B cell (primary cell): ENCODE results near the gene MAD1L1. TPM values are rescaled to one million over a fixed set of nuclear protein-coding genes. Genes with fewer than 3 reads are reported as not detected.

Experiments
- ATAC-seq: fragments of 200-7000 bp; cut with Tn5 transposase; one replicate; pipeline ENCODE4 v1.10.0; 2021; ENCODE audit warnings: low read depth, mild to moderate bottlenecking, moderate number of reproducible peaks, moderate library complexity
- CTCF ChIA-PET: fragments of 350-600 bp; sonication (Branson Sonifier 250); formaldehyde crosslinking; loops from one replicate; lab custom pipeline; 2021; ENCODE audit warnings: antibody characterized with exemption, inconsistent platforms; lab: Charles Lee
- POLR2A ChIA-PET: fragments of 350-600 bp; sonication (Branson Sonifier 250); formaldehyde crosslinking; loops from one replicate; lab custom pipeline; 2021; ENCODE audit warnings: antibody characterized with exemption; lab: Charles Lee
- DNase-seq: peaks from one replicate; pipeline ENCODE4 v3.0.0; 2013
- H2AFZ ChIP-seq: 2 replicates; pipeline ENCODE4 v1.6.1; 2012; ENCODE audit warnings: mild to moderate bottlenecking, low read depth, low read length; ENCODE audit not compliant: insufficient read depth, poor library complexity, severe bottlenecking
- H3K27ac ChIP-seq, 2 donors: 1 replicate in 1 of 2; 2 replicates in 1 of 2; pipeline ENCODE4 v1.5.1; 2012 to 2013; ENCODE audit warnings: low read length in 2 of 2, mild to moderate bottlenecking in 2 of 2, moderate library complexity in 1 of 2
- H3K27me3 ChIP-seq, 4 experiments: fragments of 200-600 bp in 1 of 4; sonication (generic) in 1 of 4; replicated peaks in 1 of 4; 1 replicate in 2 of 4; 2 replicates in 2 of 4; pipeline versions ENCODE4 v1.6.1 to v1.7.0; 2013 to 2016; ENCODE audit warnings: low read length in 3 of 4, mild to moderate bottlenecking in 2 of 4, mixed read lengths in 1 of 4, moderate library complexity in 1 of 4; ENCODE audit not compliant: insufficient read depth in 4 of 4, control insufficient read depth in 3 of 4; ENCODE audit errors: control extremely low read depth in 1 of 4
- H3K36me3 ChIP-seq, 2 experiments: replicated peaks in 1 of 2; 1 replicate in 1 of 2; 2 replicates in 1 of 2; pipeline versions ENCODE4 v1.6.1 to v1.7.1; 2013; ENCODE audit warnings: low read length in 1 of 2; ENCODE audit not compliant: insufficient read depth in 2 of 2, control insufficient read depth in 1 of 2; ENCODE audit errors: control extremely low read depth in 1 of 2, extremely low read depth in 1 of 2
- H3K4me1 ChIP-seq, 2 donors: fragments of 200-600 bp in 1 of 2; sonication (generic) in 1 of 2; 1 replicate in 1 of 2; 2 replicates in 1 of 2; pipeline versions ENCODE4 v1.5.1 to v1.6.1; 2013 to 2017; ENCODE audit warnings: low read length in 2 of 2; ENCODE audit not compliant: control insufficient read depth in 2 of 2, insufficient read depth in 2 of 2
- H3K4me2 ChIP-seq: replicated peaks from 2 replicates; pipeline ENCODE3; 2012; ENCODE audit warnings: mild to moderate bottlenecking, low read depth, low read length; ENCODE audit not compliant: poor library complexity, severe bottlenecking
- H3K4me3 ChIP-seq, 5 experiments: fragments of 200-600 bp in 1 of 5; sonication (generic) in 1 of 5; 1 replicate in 3 of 5; 2 replicates in 2 of 5; pipeline versions ENCODE4 v1.5.1 to v1.7.0; 2011 to 2016; ENCODE audit warnings: low read length in 4 of 5, mild to moderate bottlenecking in 4 of 5, low read depth in 2 of 5, control low read depth in 1 of 5, moderate library complexity in 1 of 5; ENCODE audit not compliant: insufficient read depth in 1 of 5; ENCODE audit errors: control extremely low read depth in 1 of 5, extremely low read depth in 1 of 5
- H3K79me2 ChIP-seq: fragments of 200-600 bp; sonication (generic); one replicate; pipeline ENCODE4 v1.6.0; 2016; ENCODE audit warnings: low read length; ENCODE audit not compliant: control insufficient read depth, insufficient read depth
- H3K9ac ChIP-seq: fragments of 200-600 bp; sonication (generic); 2 replicates; pipeline ENCODE4 v1.6.1; 2017; ENCODE audit warnings: mild to moderate bottlenecking, low read length, moderate library complexity
- H3K9me3 ChIP-seq, 3 donors: one replicate each; pipeline versions ENCODE4 v1.6.1 to v1.7.1; 2013; ENCODE audit warnings: low read length in 2 of 3; ENCODE audit not compliant: control insufficient read depth in 2 of 3, insufficient read depth in 1 of 3; ENCODE audit errors: control extremely low read depth in 1 of 3
- H4K20me1 ChIP-seq: 2 replicates; pipeline ENCODE4 v1.6.0; 2012; ENCODE audit warnings: mild to moderate bottlenecking, low read length; ENCODE audit not compliant: insufficient read depth, control insufficient read depth, poor library complexity, severe bottlenecking
- H3K27ac Mint-ChIP-seq: one replicate; pipeline ENCODE4 v1.8.0; 2021; ENCODE audit warnings: mixed read lengths
- H3K27me3 Mint-ChIP-seq: one replicate; pipeline ENCODE4 v1.8.0; 2021; ENCODE audit warnings: mixed read lengths
- H3K4me1 Mint-ChIP-seq: one replicate; pipeline ENCODE4 v1.8.0; 2021; ENCODE audit warnings: mixed read lengths
- H3K4me3 Mint-ChIP-seq: one replicate; pipeline ENCODE4 v1.8.0; 2021; ENCODE audit warnings: mixed read lengths
- H3K9me3 Mint-ChIP-seq: one replicate; pipeline ENCODE4 v1.8.0; 2022; ENCODE audit warnings: mixed read lengths; ENCODE audit not compliant: insufficient read depth
- EZH2 ChIP-seq: IDR thresholded peaks from 2 replicates; pipeline ENCODE4 v1.6.1; 2012; ENCODE audit warnings: borderline replicate concordance, low read depth, mild to moderate bottlenecking, moderate library complexity, low read length; ENCODE audit not compliant: insufficient read depth, poor library complexity, severe bottlenecking
- WGBS: methylation state at CpG from one replicate; pipeline ENCODE4 v1.1.5; 2013; ENCODE audit warnings: missing lambda C conversion rate; ENCODE audit not compliant: insufficient coverage; 5-methylcytosine and 5-hydroxymethylcytosine counted together
- intact Hi-C: fragments of 100-400 bp; cut with micrococcal nuclease; formaldehyde crosslinking; loops from one replicate; pipeline ENCODE4 v1.10.0; 2022
- polyA plus RNA-seq: library from polyadenylated mRNA; depleted of rRNA; stranded (reverse); fragments of >200 nt; gene quantifications from 2 replicates; pipeline ENCODE4 v1.2.3, GENCODE V29; 2012
- total RNA-seq, 2 donors: library from RNA; stranded (reverse); fragments of 120-200 nt in 1 of 2; gene quantifications; 1 replicate in 1 of 2; 2 replicates in 1 of 2; pipeline versions ENCODE4 v1.2.3 to v1.2.4, GENCODE V29; 2013 to 2022
- TF ChIP-seq, protein P1 (sequence below): fragments of 200-600 bp; IDR thresholded peaks from one replicate; pipeline ENCODE4 v1.8.0; 2022; ENCODE audit warnings: antibody characterized with exemption, mild to moderate bottlenecking

Gene MAD1L1
- total and polyA plus RNA-seq, 2 donors (not counting 1 experiment from before 2014, with no cell fraction given), result 86.7 to 110 TPM

GRCh38 chr7:1931951-1932270 is 300.8 kb downstream of the MAD1L1 start:
- Histone ChIP-seq H2AFZ (no peak overlapping the region), H3K36me3 (peaks cover 3 to 49% of the 10 kb centered on the region in 2 experiments), H3K9me3 (peaks cover 0 to 4% (median 0%) of the 10 kb centered on the region in 3 donors), H3K4me2 (no peak overlapping the region), H3K27me3 (no peaks in the 10 kb centered on the region), H3K9ac (no peak overlapping the region), H3K79me2 (peaks cover 49% of the 10 kb centered on the region), H4K20me1 (peaks cover 54% of the 10 kb centered on the region), H3K27ac (no peak overlapping the region), H3K4me1 (peaks cover 15 to 19% of the 10 kb centered on the region in 2 donors), H3K4me3 (no peak overlapping the region)
- Mint-ChIP-seq H3K27ac (no peak overlapping the region), H3K27me3 (no peaks in the 10 kb centered on the region), H3K4me3 (no peak overlapping the region), H3K4me1 (peaks cover 33% of the 10 kb centered on the region), H3K9me3 (no peaks in the 10 kb centered on the region)
- TF ChIP-seq EZH2, result no peak
- TF ChIP-seq, protein P1, sequence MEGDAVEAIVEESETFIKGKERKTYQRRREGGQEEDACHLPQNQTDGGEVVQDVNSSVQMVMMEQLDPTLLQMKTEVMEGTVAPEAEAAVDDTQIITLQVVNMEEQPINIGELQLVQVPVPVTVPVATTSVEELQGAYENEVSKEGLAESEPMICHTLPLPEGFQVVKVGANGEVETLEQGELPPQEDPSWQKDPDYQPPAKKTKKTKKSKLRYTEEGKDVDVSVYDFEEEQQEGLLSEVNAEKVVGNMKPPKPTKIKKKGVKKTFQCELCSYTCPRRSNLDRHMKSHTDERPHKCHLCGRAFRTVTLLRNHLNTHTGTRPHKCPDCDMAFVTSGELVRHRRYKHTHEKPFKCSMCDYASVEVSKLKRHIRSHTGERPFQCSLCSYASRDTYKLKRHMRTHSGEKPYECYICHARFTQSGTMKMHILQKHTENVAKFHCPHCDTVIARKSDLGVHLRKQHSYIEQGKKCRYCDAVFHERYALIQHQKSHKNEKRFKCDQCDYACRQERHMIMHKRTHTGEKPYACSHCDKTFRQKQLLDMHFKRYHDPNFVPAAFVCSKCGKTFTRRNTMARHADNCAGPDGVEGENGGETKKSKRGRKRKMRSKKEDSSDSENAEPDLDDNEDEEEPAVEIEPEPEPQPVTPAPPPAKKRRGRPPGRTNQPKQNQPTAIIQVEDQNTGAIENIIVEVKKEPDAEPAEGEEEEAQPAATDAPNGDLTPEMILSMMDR, result no peak
- 95% methylated on average over 9 of the region's 9 CpGs for WGBS
- POLR2A ChIA-PET, result no interaction called here
- CTCF ChIA-PET, result no interaction called here
- intact Hi-C loops, result no loop called here
- no peak for DNase-seq
- no peak for ATAC-seq

GRCh38 chr7:1931256-1931950 is 301.3 kb downstream of the MAD1L1 start:
- over 99% methylated on average over 8 of the region's 22 CpGs for WGBS
- Histone ChIP-seq H3K9ac (no peak overlapping the region), H3K4me3 (no peak overlapping the region), H3K79me2 (peaks cover 46% of the 10 kb centered on the region), H3K9me3 (peaks cover 0 to 4% (median 0%) of the 10 kb centered on the region in 3 donors), H2AFZ (no peak overlapping the region), H3K36me3 (peaks cover 3 to 47% of the 10 kb centered on the region in 2 experiments), H4K20me1 (peaks cover 54% of the 10 kb centered on the region), H3K4me1 (peaks cover 20 to 24% of the 10 kb centered on the region in 2 donors), H3K27me3 (no peaks in the 10 kb centered on the region), H3K4me2 (no peak overlapping the region), H3K27ac (no peak overlapping the region)
- CTCF ChIA-PET, result no interaction called here
- Mint-ChIP-seq H3K9me3 (no peaks in the 10 kb centered on the region), H3K4me3 (no peak overlapping the region), H3K27ac (peak overlapping the region; percentile 46), H3K27me3 (no peaks in the 10 kb centered on the region), H3K4me1 (peaks cover 38% of the 10 kb centered on the region)
- POLR2A ChIA-PET, result no interaction called here
- TF ChIP-seq, protein P1, result no peak
- no peak for TF ChIP-seq EZH2
- DNase-seq (no peak), ATAC-seq (no peak)
- intact Hi-C loops, result no loop called here
